Measurements from ENCODE around the gene IFIT3. TPM values are rescaled to one million over a fixed set of nuclear protein-coding genes. Genes with fewer than 3 reads are reported as not detected.
"Not testable (repeated sequence)": the region's sequence is repeated elsewhere in the genome, so short reads cannot be mapped to it uniquely, and the experiment has no call there.

The IFIT3 gene
- total RNA-seq, 2 experiments from 2014 or later, result 19.2 to 21.1 TPM

DNA sequence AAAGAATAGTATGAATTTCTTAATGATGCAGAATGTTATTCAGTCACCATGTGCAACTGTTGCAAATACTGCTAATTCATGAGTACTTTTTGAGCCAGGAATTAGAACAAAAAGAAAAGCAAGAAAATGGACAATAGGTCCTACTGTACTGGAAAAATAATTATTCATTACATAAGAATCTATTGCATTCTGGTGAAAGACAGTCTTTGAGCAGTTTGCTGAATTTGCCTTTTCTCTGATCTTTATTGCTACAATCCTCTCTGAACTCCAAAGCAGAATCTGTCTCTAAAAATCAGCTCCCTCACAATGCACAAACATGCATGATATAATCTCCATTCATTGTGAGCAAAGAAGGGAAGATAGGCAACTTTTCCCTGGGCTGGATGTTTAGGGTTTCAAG lies 13.1 kb upstream of the IFIT3 start:
- POLR2A ChIA-PET, result no interaction called here
- intact Hi-C loops (cut with DNase I, micrococcal nuclease), result no loop called here
- no peak for DNase-seq
- Mint-ChIP-seq H3K4me1 (peaks cover 9% of the 10 kb centered on the region), H3K9me3 (ENCODE audit: low read depth) (no peaks in the 10 kb centered on the region), H3K36me3 (ENCODE audit: low read depth) (peaks cover 2% of the 10 kb centered on the region), H3K27ac (no peak overlapping the region), H3K4me3 (no peak overlapping the region), H3K27me3 (peaks cover 5% of the 10 kb centered on the region)
- ATAC-seq, result no peak
- CTCF ChIA-PET, result interaction anchor here (0.9 kb wide), 1 partner anchor 49 kb away, joined by 5 read pairs; no protein-coding TSS in a partner anchor

DNA sequence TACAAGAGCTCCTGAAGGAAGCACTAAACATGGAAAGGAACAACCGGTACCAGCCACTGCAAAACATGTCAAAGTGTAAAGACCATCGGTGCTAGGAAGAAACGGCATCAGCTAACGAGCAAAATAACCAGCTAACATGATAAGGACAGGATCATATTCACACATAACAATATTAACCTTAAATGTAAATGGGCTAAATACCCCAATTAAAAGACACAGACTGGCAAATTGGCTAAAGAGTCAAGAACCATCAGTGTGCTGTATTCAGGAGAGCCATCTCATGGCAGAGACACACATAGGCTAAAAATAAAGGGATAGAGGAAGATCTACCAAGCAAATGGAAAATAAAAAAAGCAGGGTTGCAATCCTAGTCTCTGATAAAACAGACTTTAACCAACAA lies 9.8 kb upstream of the IFIT3 start:
- H3K27ac Mint-ChIP-seq; H3K36me3 Mint-ChIP-seq (ENCODE audit: low read depth); intact Hi-C loops (cut with DNase I, micrococcal nuclease); POLR2A ChIA-PET; H3K9me3 Mint-ChIP-seq (ENCODE audit: low read depth); CTCF ChIA-PET; ATAC-seq; H3K4me1 Mint-ChIP-seq; H3K27me3 Mint-ChIP-seq; H3K4me3 Mint-ChIP-seq; DNase-seq: not testable (repeated sequence)

DNA sequence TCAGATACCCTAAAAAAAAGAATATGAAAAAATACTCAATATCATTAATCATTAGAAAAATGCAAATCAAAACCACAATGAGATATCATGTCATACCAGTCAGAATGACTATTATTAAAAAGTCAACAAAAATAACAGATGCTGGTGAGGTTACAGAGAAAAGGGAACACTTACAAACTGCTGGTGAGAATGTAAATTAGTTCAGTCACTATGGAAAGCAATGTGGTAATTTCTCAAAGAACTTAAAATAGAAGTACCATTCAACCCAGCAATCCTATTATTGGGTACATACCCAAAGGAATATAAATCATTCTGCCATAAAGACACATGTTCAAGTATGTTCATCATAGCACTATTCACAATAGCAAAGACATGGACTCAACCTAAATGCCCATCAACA lies 2.7 kb upstream of the IFIT3 start:
- DNase-seq; ATAC-seq; H3K27ac Mint-ChIP-seq; H3K27me3 Mint-ChIP-seq; POLR2A ChIA-PET; CTCF ChIA-PET; H3K4me3 Mint-ChIP-seq; intact Hi-C loops (cut with DNase I, micrococcal nuclease); H3K36me3 Mint-ChIP-seq (ENCODE audit: low read depth); H3K9me3 Mint-ChIP-seq (ENCODE audit: low read depth): not testable (repeated sequence)
- H3K4me1 Mint-ChIP-seq, result peaks cover 26% of the 10 kb centered on the region

DNA sequence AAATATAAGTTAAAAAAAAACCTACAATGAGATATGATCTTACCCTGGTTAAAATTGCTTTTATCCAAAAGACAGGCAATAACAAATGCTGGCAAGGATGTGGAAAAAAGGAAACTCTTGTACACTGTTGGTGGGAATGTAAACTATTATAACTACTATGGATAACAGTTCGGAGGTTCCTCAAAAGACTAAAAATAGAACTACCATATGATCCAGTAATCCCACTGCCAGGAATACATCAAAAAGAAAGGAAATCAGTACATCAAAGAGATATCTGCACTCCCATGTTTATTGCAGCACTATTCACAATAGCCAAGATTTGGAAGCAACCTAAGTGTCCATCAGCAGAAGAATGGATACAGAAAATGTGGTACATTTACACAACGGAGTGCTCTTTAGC lies 1.9 kb upstream of the IFIT3 start:
- H3K27ac Mint-ChIP-seq; H3K4me3 Mint-ChIP-seq; ATAC-seq; H3K27me3 Mint-ChIP-seq; POLR2A ChIA-PET; DNase-seq; CTCF ChIA-PET; H3K9me3 Mint-ChIP-seq (ENCODE audit: low read depth); intact Hi-C loops (cut with DNase I, micrococcal nuclease); H3K36me3 Mint-ChIP-seq (ENCODE audit: low read depth): not testable (repeated sequence)
- H3K4me1 Mint-ChIP-seq, result peaks cover 33% of the 10 kb centered on the region

DNA sequence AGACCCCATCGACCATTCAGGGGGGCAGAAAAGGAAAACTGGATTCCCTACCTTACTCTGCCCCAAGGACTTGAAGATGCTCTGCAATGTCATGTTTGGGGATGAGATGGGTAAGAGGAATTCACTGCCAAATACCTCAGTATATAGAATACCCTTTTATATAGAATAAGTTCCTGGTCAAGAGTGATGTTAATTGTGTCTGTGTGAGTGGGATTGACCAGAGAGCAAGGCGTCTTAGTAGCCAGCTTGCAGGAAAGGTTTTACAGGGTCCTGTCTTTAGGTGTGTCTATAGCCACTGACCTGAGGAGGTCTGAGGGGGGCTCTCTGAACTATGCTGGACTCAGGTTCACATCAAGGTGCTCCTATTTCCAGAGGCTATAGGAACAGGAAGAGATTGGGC lies 1.4 kb downstream of the IFIT3 start:
- no peaks in the 10 kb centered on the region for H3K36me3 Mint-ChIP-seq (ENCODE audit: low read depth)
- peaks cover 2% of the 10 kb centered on the region for H3K9me3 Mint-ChIP-seq (ENCODE audit: low read depth)
- peaks cover 64% of the 10 kb centered on the region for H3K4me1 Mint-ChIP-seq
- DNase-seq (no peak), ATAC-seq (no peak)
- H3K27ac Mint-ChIP-seq, result no peak overlapping the region
- peak overlapping the region; percentile 63 for H3K4me3 Mint-ChIP-seq
- H3K27me3 Mint-ChIP-seq, result peaks cover 8% of the 10 kb centered on the region
- intact Hi-C loops (cut with DNase I, micrococcal nuclease), result no loop called here
- CTCF ChIA-PET, result interaction anchor here (0.6 to 0.7 kb wide), 2 partner anchors 92 to 569 kb away, joined by 3 read pairs; no protein-coding TSS in a partner anchor
- POLR2A ChIA-PET, result no interaction called here

DNA sequence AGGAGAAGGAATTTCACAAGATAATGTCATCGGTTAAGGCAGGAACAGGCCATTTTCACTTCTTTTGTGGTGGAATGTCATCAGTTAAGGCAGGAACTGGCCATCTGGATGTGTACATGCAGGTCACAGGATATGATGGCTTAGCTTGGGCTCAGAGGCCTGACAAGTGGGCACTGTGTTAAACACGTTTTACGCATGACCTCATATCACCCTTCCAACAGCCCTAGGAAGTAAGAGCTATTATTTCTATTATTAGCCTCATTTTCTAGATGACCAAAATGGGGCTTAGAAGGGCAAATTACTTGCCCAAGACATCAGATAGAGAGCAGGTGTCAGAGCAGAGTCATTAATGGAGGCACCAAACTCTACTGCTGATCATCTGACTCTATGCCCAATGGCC lies 2.2 kb downstream of the IFIT3 start:
- H3K9me3 Mint-ChIP-seq (ENCODE audit: low read depth); intact Hi-C loops (cut with DNase I, micrococcal nuclease): not testable (repeated sequence)

DNA sequence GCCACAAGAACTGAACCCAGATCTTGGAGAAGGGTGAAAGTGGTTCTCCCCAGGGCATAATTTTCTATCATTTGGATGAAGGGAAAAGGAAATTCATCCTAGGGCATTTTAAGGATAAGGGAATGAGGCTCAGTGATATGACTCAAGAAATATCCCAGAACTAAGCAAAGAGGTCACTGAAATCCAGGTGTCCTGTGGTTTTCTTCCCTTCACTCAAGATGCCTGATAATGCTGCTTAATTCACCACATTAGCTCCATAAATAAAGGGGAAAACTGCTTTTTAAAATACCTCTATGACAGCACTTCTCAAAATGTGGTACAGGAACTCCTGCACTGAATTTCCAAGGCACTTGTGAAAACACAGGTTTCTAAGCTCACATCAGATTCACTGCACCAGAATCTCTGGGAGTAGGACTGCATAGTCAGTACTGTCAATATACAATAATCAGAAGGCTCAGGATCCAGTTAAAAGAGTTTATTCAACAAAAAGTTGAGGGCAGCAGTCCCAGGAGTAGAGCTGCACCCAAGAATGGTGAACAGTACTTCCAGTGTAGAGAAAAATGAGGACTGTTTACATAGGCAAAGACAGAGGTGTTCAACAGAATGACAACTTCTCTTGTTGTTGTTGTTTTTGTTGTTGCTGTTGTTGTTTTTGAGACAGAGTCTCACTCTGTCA lies 2.9 kb downstream of the IFIT3 start:
- Mint-ChIP-seq H3K27me3 (peaks cover 8% of the 10 kb centered on the region), H3K9me3 (ENCODE audit: low read depth) (peaks cover 2% of the 10 kb centered on the region), H3K4me3 (peak overlapping the region; percentile 33), H3K27ac (no peak overlapping the region), H3K4me1 (peaks cover 74% of the 10 kb centered on the region), H3K36me3 (ENCODE audit: low read depth) (no peaks in the 10 kb centered on the region)
- no peak for ATAC-seq
- intact Hi-C loops (cut with DNase I, micrococcal nuclease), result no loop called here
- DNase-seq, result no peak
- POLR2A ChIA-PET, result no interaction called here
- CTCF ChIA-PET, result no interaction called here

More for the DNA sequence above, 2.2 kb downstream of the IFIT3 start:
- ATAC-seq; H3K27me3 Mint-ChIP-seq; H3K36me3 Mint-ChIP-seq (ENCODE audit: low read depth); DNase-seq; H3K4me3 Mint-ChIP-seq; H3K27ac Mint-ChIP-seq; POLR2A ChIA-PET: not testable (repeated sequence)
- CTCF ChIA-PET, result interaction anchor here (0.7 kb wide), 1 partner anchor 92 kb away, joined by 3 read pairs; no protein-coding TSS in a partner anchor
- H3K4me1 Mint-ChIP-seq, result peaks cover 68% of the 10 kb centered on the region

DNA sequence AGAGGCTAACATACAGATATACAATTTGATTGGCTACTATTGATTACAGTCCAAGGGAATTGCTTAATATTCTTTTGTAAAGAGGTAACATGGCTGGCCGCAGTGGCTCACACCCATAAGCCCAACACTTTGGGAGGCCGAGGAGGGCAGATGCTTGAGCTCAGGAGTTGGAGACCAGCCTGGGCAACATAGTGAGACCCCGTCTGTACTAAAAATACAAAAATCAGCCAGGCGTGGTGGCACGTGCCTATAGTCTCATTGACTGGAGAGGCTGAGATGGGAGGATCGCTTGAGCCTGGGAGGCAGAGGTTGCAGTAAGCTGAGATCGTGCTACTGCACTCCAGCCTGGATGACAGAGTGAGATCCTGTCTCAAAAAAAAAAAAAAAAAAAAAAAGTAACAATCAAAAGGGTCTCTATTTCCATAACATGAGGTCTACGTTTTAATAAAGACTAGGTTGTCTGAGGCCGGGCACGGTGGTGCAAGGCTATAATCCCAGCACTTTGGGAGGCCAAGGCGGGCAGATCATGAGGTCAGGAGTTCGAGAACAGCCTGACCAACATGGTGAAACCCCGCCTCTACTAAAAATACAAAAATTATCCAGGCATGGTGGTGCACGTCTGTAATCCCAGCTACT lies 3.8 kb downstream of the IFIT3 start:
- H3K9me3 Mint-ChIP-seq (ENCODE audit: low read depth); H3K27me3 Mint-ChIP-seq; DNase-seq; ATAC-seq; H3K36me3 Mint-ChIP-seq (ENCODE audit: low read depth): not testable (repeated sequence)
- Mint-ChIP-seq H3K27ac (peak overlapping the region; percentile 47), H3K4me3 (peak overlapping the region; percentile 62), H3K4me1 (peaks cover 77% of the 10 kb centered on the region)
- ChIA-PET POLR2A (interaction anchor here (0.7 to 1.4 kb wide), 5 partner anchors 15 to 450 kb away, joined by 3 to 4 read pairs (median 3); partner anchors contain the start of gene KIF20B), CTCF (interaction anchor here (1.0 to 1.5 kb wide), 6 partner anchors 30 to 1264 kb away, joined by 3 to 6 read pairs (median 4); partner anchors contain the start of genes FAS, IFIT2 and LIPA)
- intact Hi-C loops (cut with DNase I, micrococcal nuclease), result loop anchor here (1.0 kb wide), 5 partner anchors 20 to 340 kb away; no protein-coding TSS in a partner anchor

DNA sequence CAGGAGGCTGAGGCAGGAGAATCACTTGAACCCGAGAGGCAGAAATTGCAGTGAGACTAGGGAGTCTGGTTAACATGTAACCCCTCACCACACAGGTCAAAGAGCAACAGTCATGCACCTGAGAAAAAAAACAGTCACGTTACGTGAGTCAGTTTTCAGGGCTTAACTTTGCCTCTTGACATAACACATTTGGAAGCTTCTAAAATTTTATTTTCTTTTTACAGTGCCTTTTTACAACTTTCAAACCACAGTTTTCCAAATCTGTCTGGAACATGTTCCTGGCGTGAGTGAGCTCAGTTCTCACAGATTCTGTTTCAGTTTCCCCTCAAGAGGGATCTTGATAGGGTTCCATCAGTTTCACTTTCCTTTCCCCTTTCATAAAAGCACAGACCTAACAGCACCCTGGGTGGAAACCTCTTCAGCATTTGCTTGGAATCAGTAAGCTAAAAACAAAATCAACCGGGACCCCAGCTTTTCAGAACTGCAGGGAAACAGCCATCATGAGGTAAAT lies 4.4 kb downstream of the IFIT3 start:
- Mint-ChIP-seq H3K4me3 (peak overlapping the region; percentile 62), H3K27ac (peak overlapping the region; percentile 63), H3K4me1 (peaks cover 79% of the 10 kb centered on the region), H3K9me3 (ENCODE audit: low read depth) (no peaks in the 10 kb centered on the region), H3K27me3 (peaks cover 8% of the 10 kb centered on the region), H3K36me3 (ENCODE audit: low read depth) (no peaks in the 10 kb centered on the region)
- ChIA-PET CTCF (interaction anchor here (1.0 to 1.5 kb wide), 6 partner anchors 30 to 1265 kb away, joined by 3 to 6 read pairs (median 4); partner anchors contain the start of genes FAS, IFIT2 and LIPA), POLR2A (interaction anchor here (0.7 to 1.4 kb wide), 5 partner anchors 14 to 451 kb away, joined by 3 to 4 read pairs (median 3); partner anchors contain the start of gene KIF20B)
- peak; percentile 41 for DNase-seq
- intact Hi-C loops (cut with DNase I, micrococcal nuclease), result loop anchor here (1.0 kb wide), 5 partner anchors 19 to 341 kb away; no protein-coding TSS in a partner anchor
- ATAC-seq, result peak; percentile 54

DNA sequence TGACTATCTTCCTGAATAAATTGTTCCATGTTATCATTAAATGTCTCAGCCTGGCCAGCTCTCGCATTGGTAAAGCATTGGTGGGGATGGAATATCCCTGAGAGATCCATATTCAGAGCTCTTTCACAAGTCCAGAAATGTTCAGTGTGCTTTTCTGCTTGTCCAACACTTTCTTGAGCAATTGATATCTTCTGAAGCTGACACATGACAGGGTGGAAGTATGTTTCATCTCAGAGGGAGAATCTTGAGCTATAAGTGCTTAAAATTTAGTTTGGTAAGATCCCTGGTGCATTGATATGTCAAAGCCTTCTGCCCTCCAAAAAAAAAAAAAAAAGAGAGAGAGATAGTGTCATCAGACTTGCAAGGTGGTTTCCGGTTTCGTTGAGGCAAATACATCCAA lies 7.4 kb downstream of the IFIT3 start:
- H3K4me1 Mint-ChIP-seq, result peaks cover 61% of the 10 kb centered on the region
- DNase-seq (no peak), ATAC-seq (no peak)
- no peak overlapping the region for H3K27ac Mint-ChIP-seq
- H3K36me3 Mint-ChIP-seq (ENCODE audit: low read depth), result peaks cover 17% of the 10 kb centered on the region
- POLR2A ChIA-PET, result no interaction called here
- no peak overlapping the region for H3K4me3 Mint-ChIP-seq
- CTCF ChIA-PET, result no interaction called here
- H3K27me3 Mint-ChIP-seq, result peaks cover 5% of the 10 kb centered on the region
- intact Hi-C loops (cut with DNase I, micrococcal nuclease), result no loop called here
- no peaks in the 10 kb centered on the region for H3K9me3 Mint-ChIP-seq (ENCODE audit: low read depth)

DNA sequence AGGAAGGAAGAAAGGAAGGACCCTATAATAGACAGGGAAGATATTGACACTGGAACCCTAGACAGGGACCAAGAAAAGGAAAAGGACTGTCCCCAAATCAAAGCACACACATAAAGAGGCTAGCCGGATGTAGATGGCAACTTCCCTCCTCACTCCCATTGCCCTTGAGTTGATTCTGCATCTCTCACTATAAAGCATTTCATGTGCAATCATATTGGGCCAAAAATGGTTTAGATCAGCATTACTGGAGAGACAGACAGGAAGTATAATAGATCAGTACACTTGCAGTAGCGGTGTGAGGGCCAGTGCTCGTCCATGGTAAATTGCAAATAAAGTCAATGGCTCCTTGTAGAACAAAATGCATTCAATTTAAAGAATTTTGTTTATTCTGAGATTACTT lies 8.4 kb downstream of the IFIT3 start:
- POLR2A ChIA-PET, result no interaction called here
- Mint-ChIP-seq H3K27me3 (peaks cover 5% of the 10 kb centered on the region), H3K4me1 (peaks cover 52% of the 10 kb centered on the region), H3K9me3 (ENCODE audit: low read depth) (no peaks in the 10 kb centered on the region), H3K4me3 (no peak overlapping the region), H3K27ac (no peak overlapping the region), H3K36me3 (ENCODE audit: low read depth) (peaks cover 21% of the 10 kb centered on the region)
- no peak for ATAC-seq
- intact Hi-C loops (cut with DNase I, micrococcal nuclease), result no loop called here
- no peak for DNase-seq
- CTCF ChIA-PET, result no interaction called here

All from activated CD4-positive, alpha-beta T cell treated with anti-CD3 and anti-CD28 coated beads for 36 hours (primary cell).